NOMO-1 treated with dmso at 0.1 percent for 144 hours (cell line): ENCODE results near the gene PKDREJ.

Source experiments
- DNase-seq: peaks from one replicate; lab custom pipeline; 2025; ENCODE audit not compliant: unreplicated experiment; lab: John Stamatoyannopoulos, UW

The PKDREJ gene

GRCh38 chr22:46289244-46289891 is 26.2 kb upstream of the PKDREJ start:
- no peak for DNase-seq

DNA sequence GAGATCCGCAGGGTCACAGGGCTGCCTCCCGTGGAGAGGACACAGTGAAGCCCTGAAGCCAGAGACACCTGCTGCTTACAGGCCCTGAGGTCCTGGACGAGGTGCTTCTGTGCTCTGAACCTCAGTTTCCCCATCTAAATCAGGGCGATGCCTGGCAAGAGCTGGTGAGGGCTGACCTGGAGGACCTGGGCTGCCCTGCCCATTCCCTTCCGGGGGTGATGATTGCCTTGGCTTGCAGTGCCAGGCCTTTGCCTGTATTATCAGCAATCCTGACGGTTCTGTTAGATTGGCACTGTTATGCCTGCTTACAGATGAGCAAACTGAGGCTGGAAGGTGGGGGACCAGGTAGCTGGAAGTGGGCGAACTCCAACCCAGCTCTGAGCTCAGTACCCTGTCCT is 25.7 kb upstream of the PKDREJ start:
- DNase-seq, result no peak

- peak; percentile 10 for DNase-seq
These were observed 25.0 kb upstream of the PKDREJ start for GRCh38 chr22:46287873-46288751.

GRCh38 chr22:46286941-46287872 is 24.1 kb upstream of the PKDREJ start:
- no peak for DNase-seq

GRCh38 chr22:46286006-46286405 is 22.9 kb upstream of the PKDREJ start:
- DNase-seq, result no peak

DNA sequence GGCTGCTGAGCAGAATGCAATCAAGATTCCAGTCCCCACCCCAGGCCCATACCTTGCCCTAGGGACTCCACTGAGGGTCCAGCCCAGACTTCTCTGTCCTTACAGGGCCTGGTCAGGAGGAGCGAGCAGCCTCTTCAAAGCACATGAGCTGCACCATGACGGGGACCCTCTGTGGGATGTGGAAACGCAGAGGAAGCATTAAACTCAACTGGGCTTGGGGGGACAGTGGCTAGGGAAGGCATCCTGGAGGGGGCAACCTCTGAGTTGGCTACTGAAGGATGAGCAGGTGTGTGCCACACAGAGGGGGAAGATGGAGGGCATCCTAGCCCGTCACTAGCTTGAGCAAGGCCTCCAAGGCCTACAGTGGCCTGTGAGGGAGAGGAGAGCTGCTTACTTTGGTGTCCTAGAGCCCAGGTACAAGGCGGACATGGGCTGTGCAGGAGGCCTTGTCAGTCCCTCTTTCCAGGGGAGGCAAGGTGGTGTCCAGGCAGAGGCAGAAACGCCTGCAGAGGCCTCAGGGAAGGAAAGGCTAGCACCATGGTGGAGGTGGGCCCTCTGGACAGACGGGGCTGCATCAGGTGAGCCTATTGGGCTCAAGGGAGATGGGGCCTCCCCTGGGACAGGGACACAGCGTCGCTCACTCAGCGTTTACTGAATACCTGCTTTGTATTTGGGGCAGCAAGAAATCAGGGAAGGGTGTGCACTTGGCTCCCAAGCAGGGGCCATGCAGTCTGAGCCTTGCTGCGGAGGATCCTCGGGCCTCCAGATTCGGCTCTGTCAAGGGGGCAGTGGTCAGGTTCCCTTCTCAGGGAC is 18.9 kb upstream of the PKDREJ start:
- DNase-seq, result no peak

GRCh38 chr22:46280999-46281623 is 18.0 kb upstream of the PKDREJ start:
- no peak for DNase-seq

DNA sequence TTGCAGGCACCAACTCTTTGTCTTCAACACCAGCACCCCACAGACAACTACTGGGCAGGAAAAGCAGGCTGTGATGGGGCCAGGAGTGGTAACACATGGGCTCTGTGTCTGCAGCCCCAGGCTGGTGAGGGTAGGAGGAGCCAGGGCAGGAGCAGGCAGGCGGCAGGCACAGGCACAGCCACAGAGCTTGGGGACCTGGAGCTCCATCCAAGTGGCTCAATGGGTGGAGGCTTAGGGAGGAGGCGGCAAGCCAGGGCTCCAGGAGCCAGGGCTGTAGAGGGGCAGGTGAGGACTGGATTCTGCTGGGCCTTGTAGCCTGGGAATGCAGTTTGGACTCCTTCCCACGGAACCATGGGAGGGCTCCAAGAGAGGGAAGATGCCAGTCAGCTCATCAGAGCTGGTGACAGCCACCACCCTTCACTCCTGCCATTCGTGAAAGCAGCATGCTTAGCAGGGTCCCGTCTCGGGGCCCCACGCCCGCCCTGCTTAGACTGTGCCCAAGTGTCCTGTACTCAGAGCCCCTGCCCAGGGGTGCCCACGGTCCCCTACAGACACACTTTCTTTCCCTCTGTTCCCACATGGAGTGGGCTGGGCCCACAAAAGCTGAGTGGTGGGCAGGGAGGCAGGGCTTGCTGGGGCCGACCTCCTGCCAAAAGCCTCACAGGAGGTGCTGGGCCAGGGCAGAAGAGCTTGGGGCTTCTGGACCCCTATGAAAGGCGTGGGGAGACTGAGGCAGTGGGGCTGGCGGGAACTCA is 17.1 kb upstream of the PKDREJ start:
- DNase-seq, result no peak

DNA sequence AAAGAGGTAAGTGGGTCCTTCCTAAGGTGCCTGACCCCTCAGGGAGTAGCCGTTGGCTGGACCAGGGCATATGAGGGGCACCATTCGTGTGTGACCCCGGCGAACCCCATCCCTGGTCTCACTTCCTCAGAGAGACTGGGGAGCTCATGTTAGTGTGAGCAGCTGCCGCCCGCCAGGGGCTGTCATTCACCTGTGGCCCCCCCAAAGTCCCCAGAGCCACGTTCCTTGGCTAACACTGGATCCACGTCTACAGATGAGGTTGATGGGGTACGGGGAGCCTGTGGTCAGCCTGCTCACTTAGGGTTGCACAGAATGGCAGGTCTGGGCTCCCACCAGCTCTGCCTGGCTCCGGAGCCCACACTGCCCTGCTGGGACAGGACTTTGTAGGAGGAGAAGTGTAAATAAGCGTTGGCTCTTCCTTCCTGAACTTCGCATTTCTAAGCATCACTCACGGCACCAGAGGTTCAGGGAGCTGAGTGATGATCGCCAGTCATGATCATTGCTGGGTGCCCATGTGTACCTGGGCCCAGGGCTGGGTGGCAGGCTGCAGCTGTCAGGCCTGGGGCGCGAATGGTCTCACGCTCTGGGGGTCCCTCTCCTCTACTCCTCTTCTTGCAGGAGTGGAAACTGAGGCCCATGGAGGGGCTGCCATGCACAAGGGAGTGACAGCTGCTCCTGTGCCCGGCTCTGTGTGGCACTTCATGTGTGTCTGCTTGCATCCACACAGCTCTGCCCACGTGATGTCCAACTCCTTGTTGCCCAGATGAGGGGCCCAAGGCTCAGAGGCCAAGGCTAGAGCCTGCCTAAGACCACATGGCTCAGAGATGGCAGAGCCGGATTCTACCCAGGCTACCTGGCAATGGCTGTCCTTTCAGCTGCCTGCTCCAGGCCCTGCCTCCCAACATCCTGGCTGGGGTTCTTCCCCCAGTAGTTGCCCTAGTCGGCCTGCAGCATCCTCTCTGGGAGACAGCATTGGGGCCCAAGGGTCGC is 15.8 kb upstream of the PKDREJ start:
- DNase-seq, result no peak

DNA sequence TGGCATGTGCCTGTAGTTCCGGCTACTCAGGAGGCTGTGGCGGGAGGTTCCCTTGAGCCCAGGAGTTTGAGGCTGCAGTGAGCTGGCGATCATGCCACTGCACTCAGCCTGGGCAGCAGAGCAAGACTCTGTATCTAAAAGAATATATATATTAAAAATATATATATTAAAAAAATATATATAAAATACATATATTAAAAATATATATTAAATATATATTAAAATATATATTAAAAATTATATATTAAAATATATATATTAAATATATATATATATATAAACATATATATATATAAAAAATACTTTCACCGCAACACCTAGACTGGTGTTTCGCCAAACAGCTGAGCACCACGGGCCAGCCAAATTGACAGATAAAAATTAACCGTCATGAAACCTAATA is 13.4 kb upstream of the PKDREJ start:
- DNase-seq, result no peak

GRCh38 chr22:46275455-46276122 is 12.4 kb upstream of the PKDREJ start:
- no peak for DNase-seq

DNA sequence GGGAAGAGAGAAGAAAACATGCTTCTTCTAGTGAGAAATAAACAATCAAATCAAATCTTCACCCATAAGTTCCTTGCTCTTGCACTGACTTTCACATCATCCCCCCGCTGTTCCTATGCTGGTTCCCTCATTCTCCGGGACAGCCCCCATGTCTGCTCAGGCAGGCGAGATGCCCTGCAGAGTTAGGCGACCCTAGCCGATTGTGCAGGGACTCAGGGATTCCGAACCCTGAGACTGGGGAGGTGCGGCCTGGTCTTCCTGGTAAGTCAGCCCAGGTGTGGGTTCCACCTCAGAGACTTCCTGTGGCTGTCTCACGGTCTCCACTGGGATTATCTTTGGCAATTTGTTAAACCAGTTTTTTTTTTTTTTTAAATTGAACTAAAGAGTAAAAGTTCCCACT is 11.2 kb upstream of the PKDREJ start:
- DNase-seq, result no peak

DNA sequence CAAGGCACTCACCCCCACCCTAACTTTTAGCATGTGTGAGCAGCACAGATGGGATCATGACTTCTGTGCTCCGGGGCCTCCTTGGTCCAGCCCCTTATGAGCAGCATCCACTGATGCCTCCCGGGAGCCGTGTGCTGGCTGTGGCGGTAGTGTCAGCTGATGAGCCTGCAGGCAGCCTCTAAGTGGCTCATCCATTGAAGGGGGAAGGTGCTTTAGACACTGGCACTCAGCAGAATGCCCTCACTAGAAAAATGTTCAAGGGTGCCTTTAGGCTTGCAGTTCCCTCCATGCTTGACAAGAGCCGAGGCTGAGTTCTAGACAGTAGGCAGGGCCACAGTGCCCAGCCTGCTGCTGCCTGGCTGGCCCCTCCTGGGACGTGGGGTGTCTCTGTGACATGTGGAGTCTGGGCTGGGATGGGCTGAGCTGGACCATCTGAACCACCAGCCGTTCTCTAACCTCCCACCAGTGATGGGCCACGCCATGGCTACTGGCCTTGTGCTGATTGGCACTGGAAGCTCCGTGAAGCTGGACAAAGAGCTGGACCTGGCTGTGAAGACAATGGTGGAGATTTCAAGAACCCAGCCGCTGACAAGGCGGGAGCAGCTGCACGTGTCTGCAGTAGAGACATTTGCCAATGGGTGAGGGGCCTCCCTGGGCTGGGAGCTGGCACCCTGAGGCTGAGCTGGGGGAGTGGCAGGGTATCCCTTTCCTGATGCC is 10.4 kb upstream of the PKDREJ start:
- DNase-seq, result no peak

DNA sequence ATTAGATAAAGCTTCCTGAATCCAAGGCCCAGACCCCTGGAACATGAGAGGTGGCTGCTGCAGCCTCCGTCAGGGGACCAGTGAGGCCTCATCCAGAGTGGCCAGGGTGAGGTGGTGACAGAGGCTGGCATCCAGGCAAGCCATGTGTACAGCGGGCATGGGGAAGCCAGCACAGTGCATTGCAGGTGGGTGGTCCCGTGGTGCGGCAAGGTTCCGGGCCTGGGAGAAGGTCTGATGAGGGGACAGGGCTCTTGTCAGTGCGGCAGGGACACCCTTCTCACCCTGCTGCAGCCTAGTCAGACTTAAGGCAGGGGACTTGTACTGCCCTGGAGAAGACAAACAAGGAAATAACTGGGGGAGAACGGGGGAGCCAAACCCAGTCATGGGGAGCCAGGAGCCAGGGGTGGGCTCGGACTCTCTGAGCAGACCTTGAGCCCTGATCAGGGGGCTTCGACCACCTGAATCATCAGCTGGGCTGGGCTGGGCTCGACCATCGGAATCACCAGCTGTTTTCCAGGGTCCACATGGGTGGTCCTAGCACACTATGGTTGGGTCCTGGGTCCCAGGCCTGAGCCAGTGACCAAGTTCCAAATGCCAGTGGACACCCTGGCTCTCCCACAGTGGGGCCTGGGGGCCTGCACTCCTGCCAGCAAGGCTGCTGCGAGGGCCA is 9.8 kb upstream of the PKDREJ start:
- DNase-seq, result no peak

DNA sequence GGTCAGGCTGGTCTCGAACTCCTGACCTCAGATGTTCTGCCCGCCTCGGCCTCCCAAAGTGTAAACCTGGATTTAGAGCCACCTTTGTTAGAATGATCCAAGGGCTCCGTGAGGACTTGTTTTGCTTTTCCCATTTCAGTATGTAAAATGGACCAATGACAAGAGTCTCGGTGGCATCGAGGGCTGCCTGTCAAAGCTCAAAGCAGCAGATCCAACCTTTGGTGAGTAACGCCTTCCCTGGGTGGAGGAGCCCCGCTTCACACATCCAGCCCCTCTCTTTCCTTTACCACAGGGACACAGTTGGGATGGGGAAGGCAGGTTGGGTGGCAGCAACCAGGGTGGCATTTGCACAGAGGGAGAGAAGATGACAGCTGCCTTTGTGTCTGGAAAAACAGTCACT is 9.1 kb upstream of the PKDREJ start:
- no peak for DNase-seq

DNA sequence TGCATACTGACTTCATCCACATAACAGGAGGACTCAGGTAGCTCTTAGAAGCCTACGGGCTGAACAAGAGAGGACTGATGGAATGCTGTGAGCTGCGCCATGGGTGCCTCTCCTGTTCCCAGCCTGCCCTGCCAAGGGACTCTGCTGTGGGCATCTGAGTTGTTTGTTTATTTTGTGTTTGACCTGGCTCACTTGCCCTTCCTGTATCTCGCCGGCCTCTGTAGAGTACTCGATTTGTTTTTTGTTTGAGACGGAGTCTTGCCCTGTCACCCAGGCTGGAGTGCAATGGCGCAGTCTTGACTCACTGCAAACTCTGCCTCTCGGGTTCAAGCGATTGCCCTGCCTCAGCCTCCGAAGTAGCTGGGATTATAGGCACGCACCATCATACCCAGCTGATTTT is 6.4 kb upstream of the PKDREJ start:
- DNase-seq, result no peak
